Stimulated activated CD8-positive, alpha-beta memory T cell treated with anti-CD3 and anti-CD28 coated beads, Interleukin-4, amount 100 ng/mL, for 24 hours (primary cell): Measurements from ENCODE around the gene SLC39A11.
"Not testable (repeated sequence)": the region's sequence is repeated elsewhere in the genome, so short reads cannot be mapped to it uniquely, and the experiment has no call there.

Experiments
- DNase-seq: peaks from one replicate; pipeline ENCODE4 v3.0.0-alpha.2; 2020; ENCODE audit warnings: low read depth

Gene SLC39A11

DNA sequence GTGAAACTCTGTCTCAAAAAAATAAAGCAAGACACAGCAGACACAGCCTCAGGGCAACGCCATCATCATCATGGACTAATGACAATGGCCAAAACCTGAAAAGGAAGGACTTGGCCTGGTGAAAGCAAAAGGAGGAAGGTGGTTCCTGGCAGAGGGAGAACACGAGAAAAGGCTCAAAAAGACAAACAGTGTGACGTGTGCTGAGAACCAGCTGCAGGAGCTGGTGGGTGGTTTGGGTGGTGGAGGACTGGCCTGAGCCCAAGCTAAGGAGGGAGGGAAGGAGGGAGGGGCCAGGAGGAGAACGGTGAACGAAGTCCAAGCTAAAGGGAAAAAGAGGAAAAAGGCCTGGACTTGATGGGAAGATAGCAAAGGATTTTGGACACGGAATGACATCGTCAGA, 85.1 kb downstream of the SLC39A11 start:
- DNase-seq: no peak

DNA sequence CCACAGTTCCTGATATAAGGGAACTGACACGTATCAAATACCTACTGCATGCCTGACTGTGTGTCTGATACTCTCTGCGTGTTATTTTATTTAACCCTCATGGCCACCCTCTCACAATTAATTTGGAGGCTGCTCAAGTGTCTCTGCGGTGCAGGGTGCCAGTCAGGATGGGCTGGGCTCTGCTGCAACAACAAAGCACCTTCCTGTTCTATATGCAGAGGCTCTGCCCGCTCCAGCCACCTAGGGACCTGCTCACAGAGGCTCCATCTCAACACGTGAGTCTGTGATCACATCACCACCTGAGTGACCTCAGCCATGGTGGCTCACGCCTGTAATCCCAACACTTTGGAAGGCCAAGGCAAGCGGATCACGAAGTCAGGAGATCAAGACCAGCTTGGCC, 87.1 kb downstream of the SLC39A11 start:
- DNase-seq: no peak

DNA sequence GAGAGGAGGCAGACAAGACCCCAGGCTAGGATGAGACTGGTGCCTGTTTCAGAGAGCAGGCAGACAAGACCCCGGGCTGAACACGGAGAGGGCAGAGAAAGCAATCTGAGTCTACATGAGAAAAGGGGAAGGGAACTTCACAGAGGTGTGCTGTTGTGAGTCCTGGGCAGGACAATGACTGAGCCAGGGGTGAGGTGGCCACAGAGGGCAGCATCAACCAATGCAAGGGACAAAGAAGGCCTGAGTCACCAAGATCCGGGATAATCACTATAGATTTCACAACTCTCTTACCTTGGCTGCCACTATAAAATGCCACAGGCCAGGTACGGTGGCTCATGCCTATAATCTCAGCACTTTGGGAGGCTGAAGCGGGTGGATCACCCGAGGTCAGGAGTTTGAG, 89.0 kb downstream of the SLC39A11 start:
- no peak for DNase-seq

DNA sequence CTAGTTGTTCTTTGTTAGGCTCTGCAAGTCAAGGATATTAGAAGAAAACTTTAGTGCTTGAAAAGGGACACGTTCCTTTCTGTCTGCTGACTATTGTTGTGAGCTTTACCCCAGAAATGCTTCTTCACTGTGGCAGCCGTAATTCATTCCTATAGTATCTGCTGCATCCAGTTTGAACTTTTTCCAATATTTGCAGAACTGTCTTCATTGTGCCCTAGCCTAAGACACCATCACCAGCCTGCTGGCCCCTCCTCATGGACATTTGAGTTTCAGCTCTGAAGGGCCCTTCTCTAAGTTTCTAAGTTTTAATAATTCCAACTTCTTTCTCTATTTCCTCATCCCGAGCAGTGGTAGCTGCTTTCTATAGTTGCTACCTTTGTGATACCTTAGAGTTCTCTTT, 91.7 kb downstream of the SLC39A11 start:
- DNase-seq: no peak

DNA sequence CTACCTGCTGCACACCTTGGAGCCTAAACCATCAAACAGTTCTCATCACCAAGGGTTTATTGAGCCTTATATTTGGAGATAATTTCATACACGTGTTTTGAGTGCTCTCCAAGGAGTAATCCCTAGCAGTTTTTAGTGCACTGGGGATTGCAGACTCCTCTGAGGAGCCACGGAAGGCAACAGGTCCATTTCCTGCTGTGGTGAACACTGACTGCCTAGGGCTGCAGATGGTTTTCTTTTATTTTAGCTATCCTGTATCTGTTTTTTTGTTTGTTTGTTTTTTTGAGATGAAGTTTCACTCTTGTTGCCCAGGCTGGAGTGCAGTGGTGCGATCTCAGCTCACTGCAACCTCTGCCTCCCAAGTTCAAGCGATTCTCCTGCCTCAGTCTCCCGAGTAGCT, 93.0 kb downstream of the SLC39A11 start:
- not testable (repeated sequence) for DNase-seq

DNA sequence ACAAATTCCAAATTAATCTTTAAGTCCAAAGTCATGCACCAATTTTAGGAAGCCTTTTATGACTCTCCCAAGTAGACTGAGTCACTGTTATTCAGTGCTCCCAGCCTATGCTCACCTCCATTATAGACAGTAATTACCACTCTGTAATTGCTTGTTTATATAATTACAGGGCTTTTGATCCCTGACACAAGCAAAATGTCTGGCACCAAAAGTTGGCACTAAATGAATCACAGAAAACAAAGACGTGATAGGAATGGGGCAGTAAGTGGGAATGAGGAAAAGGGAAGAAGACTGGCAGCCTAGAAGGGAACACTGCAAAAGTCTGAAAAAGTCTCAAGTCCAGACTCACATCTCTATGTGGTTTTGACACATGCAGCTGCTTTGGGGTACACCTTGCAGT, 94.1 kb downstream of the SLC39A11 start:
- DNase-seq: no peak

DNA sequence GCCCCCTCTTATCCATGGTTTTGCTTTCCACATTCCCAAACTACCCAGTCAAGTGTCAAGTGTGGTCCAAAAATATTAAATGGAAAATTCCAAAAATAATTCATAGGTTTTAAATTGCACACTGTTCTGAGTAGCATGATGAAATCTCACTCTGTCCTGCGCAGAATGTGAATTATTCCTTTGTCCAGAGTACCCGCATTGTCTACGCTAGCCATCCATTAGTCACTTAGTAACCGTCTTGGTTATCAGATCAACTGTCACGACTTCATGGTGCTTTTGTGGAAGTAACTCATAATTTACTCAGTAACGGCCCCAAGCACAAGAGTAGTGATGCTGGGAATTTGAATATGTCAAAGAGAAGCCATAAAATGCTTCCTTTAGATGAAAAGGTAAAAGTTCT, 94.9 kb downstream of the SLC39A11 start:
- no peak for DNase-seq

DNA sequence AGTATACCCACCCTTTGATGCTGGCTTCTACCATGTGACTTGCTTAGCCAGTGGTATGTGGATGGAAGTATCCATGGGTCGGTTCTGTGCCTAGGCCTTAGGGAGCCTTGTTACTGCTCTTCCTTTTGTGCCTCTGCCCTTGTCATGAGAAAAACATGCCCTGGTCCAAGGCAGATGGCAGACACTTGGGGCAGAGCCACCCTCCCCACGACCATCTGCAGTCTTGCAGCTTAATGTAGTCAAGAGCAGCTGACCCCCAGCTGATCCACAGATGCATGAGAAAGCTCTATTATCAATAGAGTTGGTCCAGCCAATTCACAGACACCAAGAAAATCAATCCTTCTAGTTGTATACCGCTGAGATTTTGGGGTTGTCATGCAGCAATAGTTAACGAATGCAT, 95.7 kb downstream of the SLC39A11 start:
- DNase-seq: no peak

DNA sequence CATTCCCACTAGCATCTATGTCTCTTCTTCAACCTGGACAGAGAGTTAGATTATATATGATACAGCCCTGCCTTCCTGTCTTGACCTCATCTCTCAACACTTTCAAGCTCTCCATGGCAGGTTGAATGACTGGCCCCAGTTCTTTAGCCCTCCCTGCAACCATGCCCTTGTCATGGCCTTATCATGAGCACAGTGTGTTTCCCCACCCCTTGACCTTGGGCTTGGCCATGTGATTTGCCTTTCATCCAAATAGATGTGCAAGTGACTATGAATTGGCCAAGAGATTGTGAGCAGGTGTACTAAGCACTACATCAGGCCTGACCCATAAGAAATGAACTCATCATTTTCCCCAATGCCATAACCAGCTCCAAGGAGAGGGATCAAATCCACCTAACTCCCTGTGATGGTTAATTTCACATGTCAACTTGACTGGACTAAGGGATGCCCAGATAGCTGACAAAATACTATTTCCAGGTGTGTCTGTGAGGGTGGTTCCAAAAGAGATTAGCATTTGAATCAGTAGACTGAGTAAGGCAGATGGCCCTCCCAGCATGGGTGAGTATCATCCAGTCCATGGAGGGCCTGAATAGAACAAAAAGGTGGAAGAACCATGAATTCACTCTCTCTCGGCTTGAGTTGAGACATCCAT, 97.4 kb downstream of the SLC39A11 start:
- no peak for DNase-seq

DNA sequence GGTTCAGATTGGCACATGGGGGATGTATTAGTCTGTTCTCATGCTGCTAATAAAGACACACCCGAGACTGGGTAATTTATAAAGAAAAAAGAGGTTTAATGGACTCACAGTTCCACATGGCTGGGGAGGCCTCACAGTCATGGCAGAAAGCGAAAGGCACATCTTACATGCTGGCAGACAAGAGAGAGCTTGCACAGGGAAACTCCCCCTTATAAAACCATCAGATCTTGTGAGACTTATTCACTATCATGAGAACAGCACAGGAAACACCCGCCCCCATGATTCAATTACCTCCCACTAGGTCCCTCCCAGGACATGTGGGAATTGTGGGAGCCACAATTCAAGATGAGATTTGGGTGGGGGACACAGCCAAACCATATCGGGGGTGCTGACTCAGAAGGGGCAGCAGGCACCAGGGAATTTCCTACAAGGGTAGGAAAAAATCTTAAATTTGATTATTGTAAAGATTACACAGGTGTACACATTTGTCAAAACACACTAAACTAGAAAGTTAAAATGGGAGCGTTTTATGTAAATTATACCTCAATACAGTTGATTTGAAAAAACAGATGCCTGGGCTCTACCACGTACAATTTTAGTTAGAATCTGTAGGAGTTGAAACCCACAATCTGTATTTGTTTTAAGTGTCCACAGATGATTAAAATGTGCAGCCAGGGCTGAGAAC, 99.6 kb downstream of the SLC39A11 start:
- DNase-seq: not testable (repeated sequence)

DNA sequence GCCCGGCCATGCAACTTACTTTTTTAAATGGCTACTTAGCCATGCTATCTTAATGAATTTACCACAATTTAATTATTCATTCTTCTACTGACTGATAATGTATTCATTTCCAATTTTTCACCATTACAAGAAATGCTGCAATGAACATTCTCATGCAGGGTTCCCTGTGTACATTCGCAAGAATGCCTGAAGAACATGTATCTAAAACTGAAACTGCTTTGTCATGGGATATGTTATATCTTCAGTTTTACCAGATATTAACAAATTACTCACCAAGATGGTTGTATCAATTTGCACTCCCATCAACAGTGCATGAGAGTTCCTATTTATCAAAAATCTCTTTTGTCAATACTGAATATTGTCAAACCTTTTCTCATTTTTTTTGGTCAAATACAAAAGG, 100.8 kb downstream of the SLC39A11 start:
- no peak for DNase-seq

DNA sequence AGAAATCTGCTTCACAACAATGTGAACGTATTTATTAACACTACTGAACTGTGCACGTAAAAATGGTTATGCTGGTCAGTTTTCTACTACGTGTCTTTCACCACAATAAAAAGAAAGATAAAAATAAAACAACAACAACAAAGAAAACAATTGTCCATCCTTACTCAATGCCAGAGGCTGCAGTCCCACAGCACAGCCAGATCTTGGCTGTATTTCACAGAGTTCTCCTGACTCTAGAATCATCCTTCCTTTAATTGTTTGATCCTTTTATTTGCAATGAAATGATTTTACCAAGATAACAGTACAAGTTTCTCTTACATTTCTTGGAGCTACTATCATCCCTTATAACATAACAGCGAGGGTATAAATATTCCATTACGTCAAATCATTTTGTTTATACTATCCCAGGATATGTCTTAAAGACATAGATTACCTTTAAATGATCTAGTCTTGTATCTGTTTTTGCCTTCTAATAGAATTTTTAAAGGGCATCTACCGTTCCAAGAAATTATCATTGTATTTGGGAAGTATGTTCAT, 103.3 kb downstream of the SLC39A11 start:
- no peak for DNase-seq

DNA sequence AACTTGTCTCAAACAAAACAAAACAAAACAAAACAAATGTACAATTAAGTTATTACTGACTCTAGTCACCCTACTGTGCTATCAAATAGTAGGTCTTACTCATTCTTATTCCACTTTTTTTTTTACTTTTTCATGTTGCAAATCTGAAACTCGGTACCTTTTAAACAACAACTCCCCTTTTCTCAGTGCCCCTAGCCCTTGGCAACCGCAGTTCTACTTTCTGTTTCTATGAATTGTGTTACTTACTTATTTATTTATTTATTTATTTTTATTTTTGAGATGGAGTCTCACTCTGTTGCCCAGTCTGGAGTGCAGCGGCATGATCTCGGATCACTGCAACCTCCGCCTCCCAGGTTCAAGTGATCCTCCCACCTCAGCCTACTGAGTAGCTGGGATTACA, 104.0 kb downstream of the SLC39A11 start:
- no peak for DNase-seq

DNA sequence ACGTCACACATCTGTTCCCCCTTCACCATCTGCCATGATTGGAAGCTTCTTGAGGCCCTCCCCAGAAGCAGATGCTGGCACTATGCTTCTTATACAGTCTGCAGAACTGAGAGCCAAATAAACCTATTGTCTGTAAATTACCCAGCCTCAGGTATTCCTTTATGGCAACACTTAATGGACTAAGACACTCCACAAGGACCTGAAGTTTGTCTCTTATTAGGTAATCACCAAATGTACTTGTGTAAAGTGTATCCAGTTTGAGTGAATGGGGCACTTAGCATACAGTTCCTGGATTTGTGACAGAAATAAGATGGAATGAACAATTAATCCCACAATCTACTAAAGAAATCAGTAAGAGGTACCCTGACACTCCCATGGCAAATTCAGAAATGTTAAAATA, 105.3 kb downstream of the SLC39A11 start:
- no peak for DNase-seq

DNA sequence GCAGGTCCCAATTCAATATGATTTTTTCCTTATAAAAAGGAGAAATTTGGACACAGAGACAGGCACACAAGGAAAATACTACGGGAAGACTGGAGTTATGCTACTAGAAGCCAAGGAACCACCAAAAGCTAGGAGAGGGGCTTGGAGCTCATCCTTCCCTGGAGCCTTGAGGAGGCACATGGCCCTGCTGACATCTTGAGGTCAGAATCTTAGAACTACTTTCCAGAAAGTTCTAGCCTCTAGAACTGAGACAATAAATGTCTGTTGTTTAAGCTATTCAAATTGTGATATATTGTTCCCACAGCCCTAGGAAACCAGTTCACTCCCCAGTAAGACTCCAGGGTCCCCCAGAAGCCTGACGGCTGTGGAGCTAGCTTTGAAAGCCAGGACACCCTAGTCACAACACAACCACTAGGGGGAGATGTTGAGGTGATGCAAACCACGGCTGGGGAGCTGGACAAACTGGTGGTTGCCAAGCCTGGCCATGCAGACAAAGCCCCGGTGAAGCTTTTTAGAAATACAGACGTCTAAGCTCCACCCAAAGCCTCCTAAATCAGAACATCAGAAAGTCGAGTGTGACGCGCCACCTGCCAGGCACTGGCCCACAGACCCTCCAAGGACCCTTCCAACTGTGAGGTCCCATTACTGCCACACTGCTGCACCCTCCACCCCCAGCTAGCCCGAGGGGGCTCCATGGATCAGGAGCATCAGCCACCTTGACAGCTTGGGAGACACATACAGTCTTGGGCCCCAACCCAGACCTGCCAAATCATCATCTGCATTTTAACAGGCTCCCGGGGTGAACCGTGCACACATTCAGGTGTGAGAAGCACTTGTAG, 106.4 kb downstream of the SLC39A11 start:
- peak; percentile 17 for DNase-seq

DNA sequence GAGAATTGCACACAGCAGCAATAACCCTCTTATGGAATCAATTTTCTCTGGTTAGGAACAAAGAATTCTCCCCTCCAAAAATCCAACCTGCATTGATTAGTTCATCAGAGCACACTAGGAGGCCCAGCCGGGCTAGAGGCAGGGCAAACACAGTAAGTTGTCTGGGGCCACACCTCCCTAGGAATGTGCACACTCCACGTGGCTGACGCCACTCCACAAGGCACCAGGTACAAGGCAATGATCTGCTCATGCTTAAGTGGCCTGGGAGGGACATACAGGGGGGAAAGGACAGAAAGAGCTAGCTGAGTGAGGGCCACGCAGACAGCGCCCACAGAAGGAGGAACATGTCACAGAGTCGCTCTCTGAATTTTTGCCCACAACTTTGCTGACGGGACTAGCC, 107.6 kb downstream of the SLC39A11 start:
- no peak for DNase-seq

DNA sequence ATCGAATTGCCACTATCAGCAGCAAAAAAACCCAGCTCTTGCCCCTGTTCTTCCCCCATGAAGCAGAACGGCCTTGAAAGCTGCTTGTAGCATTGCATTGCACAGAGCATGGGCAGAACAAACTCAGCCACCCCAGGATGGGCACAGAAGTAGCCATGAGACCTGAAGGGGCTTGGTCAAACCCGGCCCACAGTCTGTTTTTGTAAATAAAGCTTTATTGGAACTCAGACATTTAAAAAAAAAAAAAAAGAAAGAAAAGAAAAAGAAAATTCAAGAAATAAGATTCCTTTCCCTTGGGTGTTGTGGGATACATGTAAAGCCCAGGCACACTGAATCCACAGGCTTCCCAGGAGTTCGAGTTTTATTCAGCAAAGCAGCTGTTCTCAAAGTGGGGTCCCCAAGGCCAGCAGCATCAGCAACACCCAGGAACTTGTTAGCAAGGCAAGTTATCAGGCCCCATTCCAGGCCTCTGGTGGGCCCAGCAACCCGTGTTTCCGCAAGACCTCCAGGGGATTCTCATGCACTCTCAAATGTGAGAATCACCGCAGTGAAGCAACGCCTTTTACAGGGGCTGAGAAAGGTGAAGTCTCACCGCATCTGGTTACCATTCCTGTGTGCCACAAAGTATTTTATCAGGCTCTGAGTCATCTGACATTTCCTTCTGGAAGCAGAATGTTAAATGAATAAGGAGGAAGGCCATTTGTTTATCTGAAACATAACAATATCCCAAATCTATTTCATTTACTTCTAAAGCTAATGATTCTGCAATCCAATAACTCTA, 108.2 kb downstream of the SLC39A11 start:
- no peak for DNase-seq

DNA sequence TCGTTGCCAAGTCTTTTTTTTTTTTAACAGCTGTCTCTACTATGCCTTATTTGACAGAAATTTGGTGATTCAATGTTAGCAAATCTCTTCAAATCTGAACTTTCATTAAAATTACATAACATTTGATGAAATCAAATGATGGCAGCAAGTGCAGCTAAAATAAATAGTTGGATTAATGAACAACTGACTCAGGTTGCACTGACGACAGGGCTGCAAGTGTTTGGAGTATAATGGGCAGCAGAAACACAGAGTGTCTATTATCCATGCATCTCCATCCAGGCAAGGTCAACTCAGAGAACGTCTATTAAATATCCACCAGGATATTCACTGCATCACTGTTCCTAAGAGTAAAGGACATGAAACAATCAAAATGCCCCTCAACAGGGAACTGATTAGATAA, 109.8 kb downstream of the SLC39A11 start:
- DNase-seq: no peak

DNA sequence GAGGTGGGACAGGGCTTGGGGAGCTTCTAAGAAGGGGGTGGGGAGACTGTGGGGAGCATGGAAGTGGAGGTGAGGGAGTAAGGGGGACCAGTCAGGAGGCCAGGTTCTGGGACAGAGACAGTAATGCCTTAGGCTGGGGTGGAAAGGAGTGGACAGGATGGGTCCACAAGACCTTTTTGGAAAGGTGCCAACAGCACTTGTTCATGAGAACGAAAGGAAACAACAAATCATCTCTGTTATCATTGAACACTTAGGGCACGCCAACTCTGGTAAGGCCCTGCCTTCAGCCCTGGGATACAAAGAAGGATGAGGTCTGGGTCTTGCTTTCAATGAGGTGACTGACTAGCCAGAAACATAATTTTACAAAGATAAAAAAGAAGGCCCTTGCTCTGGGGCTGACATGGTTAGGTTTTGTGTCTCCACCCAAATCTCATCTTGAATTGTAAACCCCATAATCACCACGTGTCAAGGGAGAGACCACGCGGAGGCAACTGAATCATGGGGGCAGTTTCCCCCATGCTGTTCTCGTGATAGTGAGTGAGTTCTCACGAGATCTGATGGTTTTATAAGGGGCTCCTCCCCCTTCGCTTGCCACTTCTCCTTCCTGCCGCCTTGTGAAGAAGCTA, 113.8 kb downstream of the SLC39A11 start:
- no peak for DNase-seq

DNA sequence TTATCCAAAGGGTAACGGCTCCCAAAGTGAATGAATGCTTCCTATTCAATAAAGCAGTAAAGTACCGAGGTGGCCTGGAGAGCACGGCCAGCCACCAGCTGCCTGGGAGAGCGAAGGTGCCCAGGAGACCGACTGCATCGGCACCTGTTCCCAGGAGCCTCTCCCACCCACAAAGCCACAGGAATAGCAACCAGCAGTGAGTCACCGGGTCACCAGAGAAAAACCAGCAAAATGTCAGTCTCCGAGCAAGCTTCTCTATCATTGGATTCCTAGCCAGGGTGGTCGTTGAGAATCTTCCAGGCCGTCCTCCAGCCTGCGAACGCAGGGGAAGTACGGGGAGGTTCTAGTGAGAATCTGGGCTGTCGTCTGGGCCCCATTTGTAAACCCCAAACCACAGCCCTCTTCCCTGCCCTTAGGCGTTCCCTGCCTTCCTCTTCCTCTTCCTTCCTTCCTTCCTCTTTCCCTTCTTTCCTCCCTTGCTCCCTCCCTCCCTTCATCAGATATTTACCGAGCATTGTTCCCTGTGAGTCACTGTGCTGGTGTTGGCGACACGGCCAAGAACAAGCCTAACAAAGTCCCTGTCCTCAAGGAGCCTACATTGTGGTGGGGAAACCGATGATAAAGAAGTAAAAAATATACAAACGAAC, 114.6 kb downstream of the SLC39A11 start:
- DNase-seq: no peak
